DMS 273 (cell line): ENCODE measurements around the gene WIZ.
"Not testable (repeated sequence)": the region's sequence is repeated elsewhere in the genome, so short reads cannot be mapped to it uniquely, and the experiment has no call there.

ENCODE experiments used
- DNase-seq: peaks from one replicate; lab custom pipeline; 2025; ENCODE audit not compliant: unreplicated experiment; lab: John Stamatoyannopoulos, UW

The WIZ gene

GRCh38 chr19:15449620-15450527 is at the start of gene WIZ:
Gene WIZ, minus strand, starts transcription at chr19:15449956. Its CDS starts 1,649 bp downstream, at chr19:15448307.
- DNase-seq, result peak; percentile 87

- no peak for DNase-seq
Observed at GRCh38 chr19:15498910-15499309, 49.2 kb upstream of the WIZ start.

GRCh38 chr19:15498156-15498858 is 48.6 kb upstream of the WIZ start:
- DNase-seq, result no peak

- DNase-seq, result no peak
Observed at GRCh38 chr19:15495151-15495550, 45.4 kb upstream of the WIZ start.

- no peak for DNase-seq
Observed at GRCh38 chr19:15488489-15489226, 38.9 kb upstream of the WIZ start.

- no peak for DNase-seq
Observed at GRCh38 chr19:15487038-15487437, 37.3 kb upstream of the WIZ start.

- not testable (repeated sequence) for DNase-seq
Observed at GRCh38 chr19:15485768-15486167, 36.0 kb upstream of the WIZ start.

GRCh38 chr19:15480996-15481395 is 31.2 kb upstream of the WIZ start:
- DNase-seq, result not testable (repeated sequence)

GRCh38 chr19:15479391-15480345 is 29.9 kb upstream of the WIZ start, which contains the start of gene PGLYRP2:
Gene PGLYRP2, minus strand, starts transcription at chr19:15479501. Its CDS starts 130 bp downstream, at chr19:15479371.
- peak; percentile 35 for DNase-seq

- DNase-seq, result no peak
Observed at GRCh38 chr19:15476325-15476724, 26.6 kb upstream of the WIZ start.

- DNase-seq, result no peak
Observed at GRCh38 chr19:15475611-15476010, 25.9 kb upstream of the WIZ start.

- no peak for DNase-seq
Observed at GRCh38 chr19:15475169-15475568, 25.4 kb upstream of the WIZ start.

GRCh38 chr19:15473821-15474220 is 24.1 kb upstream of the WIZ start:
- DNase-seq, result not testable (repeated sequence)

GRCh38 chr19:15471639-15472101 is 21.9 kb upstream of the WIZ start:
- DNase-seq, result peak; percentile 40

GRCh38 chr19:15469513-15470297 is 19.9 kb upstream of the WIZ start:
- peak; percentile 51 for DNase-seq

GRCh38 chr19:15468675-15469512 is 19.1 kb upstream of the WIZ start:
- DNase-seq, result no peak

- no peak for DNase-seq
Observed at GRCh38 chr19:15467734-15468214, 18.0 kb upstream of the WIZ start.
